CD4-positive, alpha-beta T cell treated with Interleukin-4 for 1 hour (primary cell): Measurements from ENCODE around the gene PIEZO2.
"Not testable (repeated sequence)": the region's sequence is repeated elsewhere in the genome, so short reads cannot be mapped to it uniquely, and the experiment has no call there.

Experiments
- DNase-seq, 2 donors: peaks; one replicate each; pipeline ENCODE4 v3.0.0-alpha.2; 2020 to 2022

PIEZO2 gene

DNA sequence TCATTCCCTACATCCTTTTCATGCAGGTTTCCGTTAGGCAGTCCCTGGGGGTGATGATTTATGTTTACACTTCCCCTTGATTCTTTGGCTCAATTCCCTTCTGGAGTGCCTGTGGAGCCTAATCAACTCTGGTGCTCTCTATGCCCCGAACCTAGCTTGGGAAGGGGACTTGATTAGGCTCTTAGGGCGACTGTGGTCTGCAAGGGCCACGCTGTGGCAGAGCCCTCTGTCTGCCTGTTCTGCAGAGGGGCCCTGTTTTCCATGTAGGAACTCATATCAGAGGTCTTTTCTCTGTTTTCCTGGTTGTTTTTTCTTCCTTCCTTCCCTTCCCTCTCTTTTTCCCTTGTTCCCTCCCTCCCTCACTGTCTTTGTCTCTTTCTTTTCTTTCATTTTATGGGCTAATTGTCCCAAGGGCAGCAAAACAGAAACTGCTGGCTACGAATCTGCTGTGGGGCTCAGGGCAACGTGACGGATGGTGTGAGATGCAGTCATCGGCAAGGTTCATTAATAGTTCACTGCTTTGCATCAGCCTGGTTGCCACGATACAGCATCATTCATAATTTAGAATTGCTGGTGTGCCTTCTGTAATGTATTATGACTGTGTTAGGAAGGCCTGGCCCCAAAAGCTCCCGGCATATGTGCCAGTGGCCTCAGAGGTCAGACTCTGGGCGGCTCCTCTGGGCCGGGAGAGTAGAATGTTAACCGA lies 489.0 kb downstream of the PIEZO2 start:
- DNase-seq, result no peak

DNA sequence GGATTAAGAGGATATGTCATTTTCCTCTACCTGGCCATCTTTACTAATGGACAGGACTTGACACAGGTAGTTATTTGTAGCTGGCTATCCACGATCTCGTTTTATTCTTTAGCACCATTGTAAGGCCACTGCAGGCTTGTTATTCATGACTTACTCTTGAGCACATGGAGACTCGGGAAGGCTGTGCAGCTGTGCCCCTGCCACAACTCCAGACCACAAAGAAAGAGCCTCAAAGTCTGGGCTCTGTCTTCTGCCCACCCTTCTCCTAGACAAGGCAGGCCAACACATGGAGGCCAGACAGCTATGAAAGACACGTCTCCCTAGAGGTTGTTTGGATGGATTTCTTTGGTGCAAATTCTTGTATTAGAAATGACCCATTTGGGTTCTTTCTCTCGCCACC lies 489.8 kb downstream of the PIEZO2 start:
- DNase-seq, result no peak

DNA sequence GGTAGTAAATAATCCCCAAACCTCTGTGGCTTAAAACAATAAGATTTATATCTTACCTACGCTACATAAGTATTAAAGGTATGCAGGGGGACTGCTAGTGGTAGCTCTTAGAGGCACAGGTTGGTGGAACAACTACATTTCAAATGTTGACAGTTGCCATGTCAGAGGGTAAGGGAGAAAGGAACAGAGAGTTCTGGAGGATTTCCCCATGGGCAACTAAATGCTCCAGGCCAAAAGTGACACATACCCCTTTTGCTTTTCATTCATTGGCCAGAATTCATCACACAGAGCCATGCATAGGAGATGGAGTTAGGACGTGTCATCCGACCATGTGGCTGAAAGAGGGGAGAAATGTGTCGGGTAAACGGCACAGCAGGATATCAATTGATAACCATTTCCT lies 490.4 kb downstream of the PIEZO2 start:
- DNase-seq, result no peak

DNA sequence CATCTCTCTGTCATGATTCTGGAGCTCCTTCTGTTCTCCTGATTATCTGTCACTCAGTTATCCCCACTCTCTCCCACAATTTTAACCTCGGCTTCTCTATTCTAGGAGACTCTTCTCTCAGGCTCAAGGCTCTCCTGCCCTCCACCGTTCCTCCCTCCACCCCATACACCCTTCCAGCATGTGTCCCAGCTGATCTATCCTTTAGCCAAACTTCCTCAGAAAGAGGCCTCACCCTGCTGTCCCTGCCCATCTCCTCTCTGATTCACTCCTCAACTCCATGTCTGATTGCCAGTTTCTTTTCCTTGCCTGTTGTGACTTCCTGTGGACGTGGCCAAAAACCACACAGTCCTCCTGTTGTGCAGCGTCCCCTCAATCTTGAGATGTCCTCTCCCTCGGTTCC lies 505.4 kb downstream of the PIEZO2 start:
- not testable (repeated sequence) for DNase-seq

DNA sequence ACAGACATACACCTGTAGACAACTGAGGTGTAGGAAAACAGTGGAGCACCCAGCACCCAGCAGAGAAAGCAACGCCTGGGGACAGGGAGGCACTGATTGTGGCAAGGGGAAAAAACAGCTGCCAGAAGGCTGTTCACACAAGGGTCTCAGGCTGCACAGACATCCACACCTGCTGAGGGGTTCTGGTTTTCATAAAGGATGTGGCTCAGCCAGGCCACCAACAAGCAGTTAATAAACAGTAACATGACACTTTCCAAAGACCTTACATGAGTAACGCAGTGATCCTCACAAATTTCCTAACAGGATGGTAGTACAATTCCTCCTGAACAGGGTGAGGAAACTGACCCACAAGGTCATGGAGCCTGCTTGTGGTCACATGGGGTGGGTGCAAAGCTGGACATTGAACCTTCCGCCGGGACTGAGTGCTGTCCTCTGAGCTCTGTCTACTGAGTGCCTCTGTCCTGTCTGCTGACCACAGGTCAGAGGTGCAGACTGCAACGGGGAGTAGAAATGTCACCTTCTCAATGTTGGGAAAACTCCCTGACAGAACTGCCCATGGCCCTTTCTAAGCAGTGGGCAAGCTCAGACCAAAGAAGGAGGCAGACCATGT lies 506.3 kb downstream of the PIEZO2 start:
- not testable (repeated sequence) for DNase-seq

DNA sequence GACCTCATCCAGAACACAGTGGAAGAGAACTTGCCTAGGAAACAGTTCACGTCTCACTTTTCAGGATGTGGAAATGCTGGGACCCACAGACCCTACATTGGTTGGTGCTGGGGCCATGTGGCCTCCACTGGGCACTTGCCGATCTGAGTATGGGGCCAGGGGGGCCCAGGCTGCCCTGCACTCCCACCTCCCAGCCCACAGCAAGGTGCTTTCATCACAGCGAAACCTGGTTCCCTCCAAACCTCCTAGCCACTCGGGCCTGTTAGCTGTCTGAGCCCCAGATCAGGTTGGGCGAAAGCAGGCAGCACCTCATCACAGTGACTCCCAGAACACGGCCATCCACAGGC lies 510.9 kb downstream of the PIEZO2 start:
- DNase-seq, result not testable (repeated sequence)

DNA sequence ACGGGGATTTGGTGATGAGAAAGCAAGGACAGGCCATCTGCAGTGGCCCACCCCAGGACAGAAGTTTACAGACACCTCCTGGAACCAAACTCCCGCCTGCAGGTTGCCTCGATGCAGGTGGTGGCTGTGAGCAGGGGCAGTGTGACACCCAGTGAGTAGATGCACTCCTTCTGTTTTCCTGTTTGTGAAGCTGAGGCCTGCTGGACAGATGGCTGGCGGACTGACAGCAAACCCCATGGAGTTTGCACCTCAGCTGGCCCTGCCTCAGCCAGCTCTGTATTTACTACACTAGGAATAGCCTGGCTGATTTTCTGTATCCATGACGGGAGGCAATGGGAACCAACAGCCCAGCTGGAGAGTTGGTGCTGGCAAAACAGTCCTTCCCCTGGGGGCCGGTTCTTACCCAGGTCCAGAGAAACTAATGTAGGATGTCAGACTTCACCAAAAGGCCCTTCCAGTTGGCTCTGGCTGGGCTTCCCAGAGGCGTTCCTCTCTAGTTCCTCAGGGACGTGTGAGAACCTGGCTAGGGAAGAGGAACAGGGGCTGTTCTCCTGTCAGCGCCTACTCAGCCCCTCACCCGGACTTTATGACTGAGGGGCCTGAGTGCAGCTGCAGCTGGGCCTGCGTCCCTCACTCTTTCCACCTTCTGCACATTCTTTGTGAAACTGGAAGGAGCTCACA lies 511.4 kb downstream of the PIEZO2 start:
- not testable (repeated sequence) for DNase-seq

DNA sequence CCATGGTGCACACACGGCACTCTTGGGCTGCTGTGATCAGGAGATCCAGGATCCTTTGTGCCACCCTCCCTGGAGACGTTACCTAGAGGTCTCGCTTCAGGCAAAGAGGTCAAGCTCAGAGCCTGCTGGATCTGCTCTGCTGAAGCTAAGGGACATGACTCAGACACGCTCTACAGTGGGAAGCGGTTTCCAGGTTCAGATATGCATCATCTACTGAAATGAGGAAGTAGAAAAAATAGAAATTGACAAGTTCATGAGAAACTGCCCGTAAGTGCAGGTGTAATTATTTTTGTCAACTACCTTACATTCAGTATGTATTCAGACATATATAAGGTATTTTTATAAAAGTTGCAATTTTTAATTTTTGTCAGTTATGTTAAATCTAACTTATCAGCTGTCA lies 520.3 kb downstream of the PIEZO2 start:
- DNase-seq, result peak in 1 of 2 donors; percentile 41

DNA sequence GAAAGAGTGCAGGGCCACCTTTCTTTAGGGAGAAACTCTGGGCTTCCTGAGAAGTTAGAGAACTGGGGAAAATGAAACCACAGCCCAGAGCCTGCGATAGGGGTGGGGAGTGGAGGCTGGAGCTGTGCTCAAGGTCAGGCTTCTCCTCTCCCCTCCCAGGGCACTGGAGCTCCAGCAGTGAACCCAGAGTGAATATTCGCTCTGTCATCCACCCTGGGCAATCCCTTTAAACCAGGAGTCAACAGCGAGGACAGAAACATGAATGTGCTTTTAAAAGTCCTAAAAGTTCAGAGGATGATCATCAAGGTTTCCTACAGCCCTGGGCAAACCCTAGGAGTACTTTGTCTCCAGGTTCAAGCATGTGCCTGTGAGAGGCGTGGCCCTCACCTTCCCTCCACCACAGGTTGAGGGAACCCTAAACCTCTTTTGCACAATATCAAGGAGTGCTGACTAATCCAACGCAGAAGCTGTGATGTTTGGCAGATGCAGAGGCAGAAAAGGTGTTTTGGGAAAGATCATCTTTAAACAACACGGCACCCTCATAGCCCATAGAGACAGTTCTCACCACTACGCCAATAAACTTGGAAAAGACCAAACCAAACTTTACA lies 522.7 kb downstream of the PIEZO2 start:
- DNase-seq, result not testable (repeated sequence)

DNA sequence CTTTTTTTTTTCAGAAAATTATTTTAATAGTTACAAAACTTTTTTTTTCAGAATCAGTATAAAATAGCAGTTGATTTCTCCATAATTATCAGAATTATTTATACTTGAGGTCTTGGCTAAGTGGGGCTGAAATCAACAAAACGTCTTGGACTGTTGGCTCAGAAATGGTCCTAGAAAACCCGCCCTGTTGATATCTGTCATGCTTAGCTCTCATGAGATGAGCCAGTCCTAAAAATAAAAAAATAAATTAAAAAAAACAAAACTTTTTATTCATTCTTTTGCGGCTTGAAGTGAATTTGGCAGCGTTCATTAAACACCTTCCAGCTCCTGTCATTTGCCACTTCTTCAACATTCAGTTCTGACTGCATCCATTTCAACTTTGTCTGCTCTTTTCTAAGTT lies 525.8 kb downstream of the PIEZO2 start:
- not testable (repeated sequence) for DNase-seq

DNA sequence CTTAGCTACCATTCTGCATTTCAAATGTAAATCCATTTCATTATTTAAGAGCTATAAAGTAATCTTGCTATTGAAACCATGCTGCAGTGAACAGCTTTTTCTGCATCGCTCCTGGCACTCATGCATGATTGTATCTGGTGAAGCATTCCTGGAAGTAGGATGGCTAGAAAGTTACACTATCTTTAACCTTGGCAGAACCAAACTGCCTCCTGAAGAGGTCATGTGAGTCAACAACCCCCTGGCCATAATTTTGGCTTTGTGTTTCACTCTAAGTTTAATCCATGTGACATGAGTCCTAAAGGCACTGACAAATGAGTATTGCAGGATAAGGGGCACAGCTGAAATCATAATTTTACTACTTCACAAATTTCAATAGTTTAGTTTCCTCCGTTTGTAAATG lies 526.4 kb downstream of the PIEZO2 start:
- DNase-seq, result not testable (repeated sequence)

DNA sequence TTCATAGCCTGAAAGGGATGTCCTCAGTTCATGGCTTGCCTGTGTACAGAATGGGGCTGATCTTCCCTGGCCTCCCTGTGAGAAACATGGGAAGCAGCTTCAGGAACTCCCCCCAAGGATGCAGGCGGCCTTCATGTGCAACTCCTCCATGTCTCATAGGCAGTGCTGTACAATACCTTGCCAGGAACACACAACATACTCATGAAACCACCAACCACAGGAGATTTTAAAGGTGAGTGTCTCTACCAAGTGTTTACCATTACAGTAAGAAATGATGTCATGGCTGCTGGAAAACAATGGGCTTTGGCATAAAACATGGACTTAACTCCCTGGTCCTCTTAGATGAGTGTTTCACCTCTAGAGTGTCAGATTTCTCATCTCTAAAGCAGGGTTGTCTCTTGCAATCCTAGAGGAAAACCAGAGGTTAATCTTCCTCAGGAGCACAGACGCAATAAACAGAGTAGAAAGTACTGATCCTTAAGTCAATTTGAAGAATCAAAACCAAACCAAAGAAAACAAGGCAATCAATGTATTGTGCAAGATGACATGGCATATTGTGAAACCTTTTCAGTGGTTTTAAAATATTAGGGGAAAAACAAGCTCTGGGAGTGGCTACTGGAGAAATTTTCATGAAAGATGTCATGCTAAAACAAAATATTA lies 528.6 kb downstream of the PIEZO2 start:
- DNase-seq, result not testable (repeated sequence)
